NCI-H82 treated with DMSO at 0.1 percent for 48 hours (cell line): ENCODE data around the gene NPIPB9.
"Not testable (repeated sequence)": the region's sequence is repeated elsewhere in the genome, so short reads cannot be mapped to it uniquely, and the experiment has no call there.

Experiments used
- DNase-seq: peaks from one replicate; lab custom pipeline; 2025; ENCODE audit not compliant: unreplicated experiment; lab: John Stamatoyannopoulos, UW

NPIPB9 gene

DNA sequence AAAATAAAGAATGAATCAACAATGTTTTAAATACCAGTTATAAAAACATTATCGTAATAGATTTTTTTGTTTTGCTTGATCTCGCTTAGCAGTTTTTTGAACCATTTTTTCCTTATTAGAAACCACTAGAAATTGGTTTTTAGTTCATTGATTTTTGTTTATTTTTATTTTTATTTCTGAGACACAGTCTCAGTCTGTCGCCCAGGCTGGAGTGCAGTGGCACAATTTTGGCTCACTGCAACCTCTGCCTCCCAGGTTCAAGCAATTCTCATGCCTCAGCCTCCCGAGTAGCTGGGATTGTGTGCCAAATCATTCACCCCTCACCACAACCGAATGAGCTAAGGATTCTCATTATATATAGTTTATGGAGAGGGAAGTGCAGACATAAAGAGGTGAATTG is at the start of gene NPIPB9:
NPIPB9 (plus strand) TSS at position 301 of the 400 bp plus-strand sequence.
- DNase-seq: not testable (repeated sequence)

- DNase-seq: not testable (repeated sequence)
Observed at GRCh38 chr16:28704246-28704645, 47.3 kb upstream of the NPIPB9 start.

DNA sequence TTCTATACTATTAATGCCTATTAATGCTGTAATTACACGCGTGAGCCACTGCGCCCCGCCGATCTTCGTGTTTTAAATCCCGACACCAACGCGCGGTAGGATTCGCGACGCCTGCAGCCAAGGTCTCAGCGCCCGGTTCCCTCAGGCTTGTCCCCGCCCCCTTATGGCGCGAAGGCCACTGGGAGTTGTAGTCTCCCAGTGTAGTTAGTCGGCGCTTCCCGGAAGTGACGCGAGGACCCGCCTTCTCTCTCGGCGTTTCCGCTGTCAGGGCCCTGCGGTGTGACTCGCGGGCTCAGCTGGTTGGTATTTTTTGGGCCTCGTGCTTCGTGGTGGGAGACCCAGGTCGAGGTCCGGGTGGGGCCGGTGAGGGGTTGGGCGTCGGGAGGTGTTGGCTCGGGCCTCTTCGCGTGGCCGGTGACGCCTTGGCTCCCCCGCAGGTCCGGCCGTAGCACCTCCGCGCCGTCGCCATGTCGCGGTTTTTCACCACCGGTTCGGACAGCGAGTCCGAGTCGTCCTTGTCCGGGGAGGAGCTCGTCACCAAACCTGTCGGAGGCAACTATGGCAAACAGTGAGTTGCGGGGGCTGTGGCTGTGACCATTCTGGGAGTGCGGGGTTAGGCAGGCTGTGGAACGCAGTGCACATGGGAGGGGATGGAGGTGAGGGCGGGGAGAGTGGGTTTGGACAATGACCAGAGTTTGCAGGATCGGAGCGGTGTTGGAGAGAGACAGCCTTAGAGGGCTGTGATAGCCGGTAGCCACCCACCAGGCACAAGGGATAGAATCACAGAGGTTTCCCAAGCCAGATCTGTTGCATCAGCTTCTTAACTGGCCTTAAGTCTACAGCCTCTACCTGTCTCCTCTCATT is 40.1 kb upstream of the NPIPB9 start, which contains the start of gene EIF3C:
EIF3C (plus strand) TSS at position 245 of the 864 bp plus-strand sequence; CDS start at position 468, 223 bp downstream.
- DNase-seq: not testable (repeated sequence)

DNA sequence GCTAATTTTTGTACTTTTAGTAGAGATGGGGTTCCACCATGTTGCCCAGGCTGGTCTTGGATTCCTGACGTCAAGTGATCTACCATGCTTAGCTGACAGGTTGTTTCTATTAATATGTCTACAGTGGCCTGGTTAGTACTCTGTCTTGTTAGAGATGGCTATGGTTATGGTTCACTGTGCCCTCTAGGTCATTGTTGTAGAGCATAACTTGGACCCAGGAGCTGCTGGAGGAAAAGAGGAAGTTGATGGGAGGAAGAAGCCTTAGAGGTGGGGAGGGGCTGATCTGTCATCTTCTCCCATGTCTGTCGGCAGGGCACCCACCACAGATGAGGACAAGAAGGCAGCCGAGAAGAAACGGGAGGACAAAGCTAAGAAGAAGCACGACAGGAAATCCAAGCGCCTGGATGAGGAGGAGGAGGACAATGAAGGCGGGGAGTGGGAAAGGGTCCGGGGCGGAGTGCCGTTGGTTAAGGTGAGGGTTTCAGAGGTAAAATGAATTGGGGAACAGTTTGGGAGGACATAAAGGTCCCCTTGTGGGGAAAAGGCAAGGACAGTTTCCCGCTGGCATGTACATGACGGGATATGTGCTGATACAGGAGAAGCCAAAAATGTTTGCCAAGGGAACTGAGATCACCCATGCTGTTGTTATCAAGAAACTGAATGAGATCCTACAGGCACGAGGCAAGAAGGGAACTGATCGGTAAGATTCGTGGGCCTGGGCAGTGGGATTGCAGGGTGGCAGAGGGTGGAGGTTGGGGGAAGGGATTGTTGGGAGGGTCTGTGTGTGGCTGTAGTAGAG is 28.5 kb upstream of the NPIPB9 start:
- DNase-seq: not testable (repeated sequence)

- not testable (repeated sequence) for DNase-seq
Observed at GRCh38 chr16:28731253-28731652, 20.3 kb upstream of the NPIPB9 start.

DNA sequence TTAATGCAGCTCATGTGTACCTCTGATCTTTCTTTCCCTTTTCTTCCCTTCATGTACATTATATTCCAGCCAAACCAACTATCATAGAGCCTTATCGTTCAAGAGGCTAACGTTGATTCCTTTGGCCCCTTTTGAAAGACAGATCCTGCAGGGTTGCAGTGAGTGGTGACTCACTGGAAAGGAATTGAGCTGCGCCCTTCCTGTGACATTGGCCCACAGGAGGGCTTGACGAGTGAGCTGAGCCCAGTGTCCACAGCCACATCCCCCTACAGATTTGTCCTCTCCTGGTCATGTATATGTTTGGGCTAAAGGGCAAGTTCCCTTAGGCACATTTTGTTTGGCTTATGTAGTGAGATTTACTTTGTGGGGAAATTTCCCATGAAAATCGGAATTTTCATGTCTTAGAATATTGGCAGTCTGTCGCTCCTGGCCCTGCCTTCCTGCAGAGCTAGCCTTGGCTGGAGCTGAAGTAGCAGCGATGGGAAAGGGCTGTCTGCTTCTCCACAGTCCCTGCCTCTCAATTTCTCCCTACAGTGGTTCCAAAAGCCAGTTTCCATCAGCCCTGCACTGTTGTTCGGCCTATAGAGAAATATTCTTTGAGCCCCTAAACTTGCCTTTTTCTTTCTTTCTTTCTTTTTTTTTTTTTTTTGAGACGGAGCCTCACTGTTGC is 19.0 kb upstream of the NPIPB9 start:
- DNase-seq: not testable (repeated sequence)

DNA sequence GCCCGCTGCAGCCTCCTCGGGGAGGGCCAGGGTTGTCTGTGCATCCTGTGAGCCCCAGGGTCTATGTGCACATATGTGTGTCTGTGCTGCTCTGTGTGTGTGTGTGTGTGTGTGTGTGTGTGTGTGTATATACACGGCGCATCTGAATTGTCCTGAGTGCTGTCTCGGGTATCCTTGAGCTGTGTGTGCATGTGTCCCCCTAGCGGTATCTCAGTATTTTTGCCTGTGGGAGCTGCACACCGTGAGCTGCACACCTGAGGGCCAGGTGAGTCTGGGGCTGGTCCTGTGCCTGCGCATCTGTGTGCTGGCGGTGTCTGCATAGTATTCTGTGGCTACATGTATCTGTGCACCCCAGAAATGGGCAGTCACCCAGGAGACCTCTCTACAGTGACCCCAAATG is 11.8 kb upstream of the NPIPB9 start:
- DNase-seq: not testable (repeated sequence)

DNA sequence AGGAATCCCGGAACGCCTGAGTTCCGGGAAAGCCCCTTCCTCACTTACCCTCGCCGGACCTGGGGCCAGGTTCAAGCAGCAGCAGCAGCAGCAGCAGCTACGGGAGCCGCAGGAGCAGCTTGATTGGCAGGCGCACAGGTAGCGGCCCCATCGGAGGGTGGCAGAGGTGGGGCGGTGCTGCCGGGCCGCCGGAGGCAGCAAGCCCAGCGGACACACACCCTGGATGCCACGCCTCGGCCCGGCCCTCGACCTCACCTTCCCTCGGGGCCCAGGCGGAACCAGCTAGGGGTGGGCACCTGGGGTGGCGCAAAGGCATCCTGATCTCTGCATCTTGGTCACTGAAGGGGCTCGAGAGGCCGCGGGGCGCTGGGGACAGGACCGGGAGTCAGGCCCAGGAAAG is 11.0 kb upstream of the NPIPB9 start:
- not testable (repeated sequence) for DNase-seq

DNA sequence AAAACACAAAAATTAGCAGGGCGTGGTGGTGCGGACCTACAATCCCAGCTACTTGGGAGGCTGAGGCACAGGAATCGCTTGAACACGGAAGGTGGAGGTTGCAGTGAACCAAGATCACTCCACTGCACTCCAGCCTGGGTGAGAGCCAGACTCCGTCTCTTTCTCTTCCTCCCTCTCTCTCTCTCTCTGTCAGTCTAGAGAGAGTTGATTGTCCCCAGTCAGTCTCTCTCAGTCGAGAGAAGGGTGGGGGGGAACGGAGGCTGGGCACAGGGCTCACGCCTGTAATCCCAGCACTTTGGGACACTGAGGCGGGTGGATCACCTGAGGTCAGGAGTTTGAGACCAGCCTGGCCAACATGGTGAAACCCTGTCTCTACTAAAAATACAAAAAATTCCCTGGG is 10.3 kb upstream of the NPIPB9 start:
- not testable (repeated sequence) for DNase-seq

GRCh38 chr16:28746618-28747350 is 4.8 kb upstream of the NPIPB9 start:
- DNase-seq: not testable (repeated sequence)

DNA sequence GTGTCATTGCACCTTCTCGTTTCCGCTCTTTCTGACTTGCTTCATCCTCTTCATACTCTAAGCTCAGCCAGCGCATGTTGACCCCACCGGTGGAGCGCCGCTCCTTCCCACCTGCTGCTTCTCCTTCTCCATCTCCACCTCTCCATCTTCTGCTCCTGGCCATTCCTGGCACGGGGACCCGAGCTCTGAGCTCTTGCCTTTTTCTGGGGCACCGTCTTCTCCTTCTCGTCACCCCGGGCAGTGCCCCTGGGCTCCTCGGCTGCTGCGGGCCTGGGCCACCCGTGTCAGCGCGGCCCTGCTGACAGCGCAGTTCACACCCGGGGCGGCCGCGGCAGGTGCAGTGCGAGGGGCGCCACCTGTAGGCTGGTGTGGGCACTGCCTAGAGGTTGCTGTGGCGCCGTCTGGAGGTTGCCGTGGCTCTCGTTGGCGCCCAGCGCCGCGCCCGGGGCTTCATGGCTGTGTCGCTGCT is 1.6 kb upstream of the NPIPB9 start:
- not testable (repeated sequence) for DNase-seq

GRCh38 chr16:28750469-28751067 is 1.0 kb upstream of the NPIPB9 start:
- not testable (repeated sequence) for DNase-seq

GRCh38 chr16:28781697-28782096 is 30.1 kb downstream of the NPIPB9 start:
- not testable (repeated sequence) for DNase-seq

DNA sequence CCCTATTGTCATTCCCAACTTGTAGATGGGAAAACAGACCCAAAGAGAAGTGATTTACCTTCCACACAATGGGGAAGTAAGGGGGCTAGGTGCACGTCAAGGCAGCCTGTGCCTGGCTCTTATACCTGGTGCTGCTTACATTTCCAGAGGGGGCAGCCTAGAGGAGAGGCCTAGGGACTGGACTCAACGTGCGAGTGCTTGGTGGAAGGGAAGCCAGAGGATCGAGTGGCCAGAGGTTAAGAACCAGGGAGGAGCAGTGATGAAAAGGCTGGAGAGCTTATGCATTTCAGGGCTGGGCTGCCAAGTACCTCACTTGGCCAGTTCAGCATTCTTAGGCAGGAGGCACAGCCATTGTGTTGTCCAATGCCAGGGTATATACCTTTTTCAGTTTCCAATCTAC is 30.8 kb downstream of the NPIPB9 start:
- not testable (repeated sequence) for DNase-seq

GRCh38 chr16:28802235-28803019 is 50.8 kb downstream of the NPIPB9 start:
- peak; percentile 33 for DNase-seq

- not testable (repeated sequence) for DNase-seq
Observed at GRCh38 chr16:28807445-28808120, 56.0 kb downstream of the NPIPB9 start.

- no peak for DNase-seq
Observed at GRCh38 chr16:28820016-28820415, 68.4 kb downstream of the NPIPB9 start.

DNA sequence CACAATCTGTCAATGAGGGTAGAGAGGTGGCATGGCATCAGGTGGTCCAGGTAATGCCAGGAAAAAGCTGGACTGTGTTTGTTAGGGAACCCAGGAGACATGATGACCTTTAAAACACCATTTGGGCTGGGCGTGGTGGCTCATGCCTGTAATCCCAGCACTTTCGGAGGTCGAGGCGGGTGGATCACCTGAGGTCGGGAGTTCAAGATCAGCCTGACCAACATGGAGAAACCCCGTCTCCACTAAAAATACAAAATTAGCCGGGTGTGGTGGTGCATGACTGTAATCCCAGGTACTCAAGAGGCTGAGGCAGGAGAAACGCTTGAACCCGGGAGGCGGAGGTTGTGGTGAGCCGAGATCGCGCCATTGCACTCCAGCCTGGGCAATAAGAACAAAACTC is 69.0 kb downstream of the NPIPB9 start:
- DNase-seq: not testable (repeated sequence)
